ENCODE data around the gene SORCS2.

DNA sequence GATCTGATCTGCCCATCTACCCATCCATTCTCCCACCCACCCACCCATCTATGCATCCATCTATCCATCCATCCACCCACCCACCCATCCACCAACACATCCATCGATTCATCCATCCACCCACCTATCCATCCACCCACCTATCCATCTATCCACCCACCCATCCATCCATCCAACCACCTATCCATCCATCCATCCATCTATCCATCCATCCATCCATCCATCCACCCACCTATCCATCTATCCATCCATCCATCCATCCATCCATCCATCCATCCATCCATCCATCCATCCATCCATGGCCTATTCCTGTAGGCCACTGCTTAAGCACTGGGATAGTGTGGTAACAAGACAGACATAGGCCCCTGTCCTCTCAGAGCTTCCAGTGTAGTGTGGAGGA, 69.8 kb downstream of the SORCS2 start:
- no peak for TF ChIP-seq BHLHE40 (IDR thresholded peaks at IDR 0.05; ENCODE audit: borderline replicate concordance)
- TF ChIP-seq ELF4 (IDR thresholded peaks at IDR 0.05): no peak
- no peak for TF ChIP-seq TARDBP (IDR thresholded peaks at IDR 0.05)
- no peak for TF ChIP-seq FOXK2 (IDR thresholded peaks at IDR 0.05)
- no peak for TF ChIP-seq SP1 (IDR thresholded peaks at IDR 0.05)
- TF ChIP-seq NFRKB (IDR thresholded peaks at IDR 0.05): no peak
- TF ChIP-seq FOXM1 (IDR thresholded peaks at IDR 0.05; ENCODE audit: borderline replicate concordance): no peak
- TF ChIP-seq, protein P1, sequence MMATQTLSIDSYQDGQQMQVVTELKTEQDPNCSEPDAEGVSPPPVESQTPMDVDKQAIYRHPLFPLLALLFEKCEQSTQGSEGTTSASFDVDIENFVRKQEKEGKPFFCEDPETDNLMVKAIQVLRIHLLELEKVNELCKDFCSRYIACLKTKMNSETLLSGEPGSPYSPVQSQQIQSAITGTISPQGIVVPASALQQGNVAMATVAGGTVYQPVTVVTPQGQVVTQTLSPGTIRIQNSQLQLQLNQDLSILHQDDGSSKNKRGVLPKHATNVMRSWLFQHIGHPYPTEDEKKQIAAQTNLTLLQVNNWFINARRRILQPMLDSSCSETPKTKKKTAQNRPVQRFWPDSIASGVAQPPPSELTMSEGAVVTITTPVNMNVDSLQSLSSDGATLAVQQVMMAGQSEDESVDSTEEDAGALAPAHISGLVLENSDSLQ (IDR thresholded peaks at IDR 0.05): no peak
- TF ChIP-seq L3MBTL2 (conservative IDR thresholded peaks at IDR 0.05): no peak
- TF ChIP-seq HDGF (IDR thresholded peaks at IDR 0.05; ENCODE audit: borderline replicate concordance): no peak
- TF ChIP-seq ZNF384 (IDR thresholded peaks at IDR 0.05): no peak
- TF ChIP-seq SUZ12 (IDR thresholded peaks at IDR 0.05): no peak
- no peak for TF ChIP-seq ARNT (IDR thresholded peaks at IDR 0.05)
